ENCODE data around the gene RPL32. TPM values are rescaled to one million over a fixed set of nuclear protein-coding genes. Genes with fewer than 3 reads are reported as not detected.
A peak's percentile ranks its signal among the peaks of the same experiment; 100 is the strongest.

RPL32 gene
- total RNA-seq, 1 donor: 524 TPM

DNA sequence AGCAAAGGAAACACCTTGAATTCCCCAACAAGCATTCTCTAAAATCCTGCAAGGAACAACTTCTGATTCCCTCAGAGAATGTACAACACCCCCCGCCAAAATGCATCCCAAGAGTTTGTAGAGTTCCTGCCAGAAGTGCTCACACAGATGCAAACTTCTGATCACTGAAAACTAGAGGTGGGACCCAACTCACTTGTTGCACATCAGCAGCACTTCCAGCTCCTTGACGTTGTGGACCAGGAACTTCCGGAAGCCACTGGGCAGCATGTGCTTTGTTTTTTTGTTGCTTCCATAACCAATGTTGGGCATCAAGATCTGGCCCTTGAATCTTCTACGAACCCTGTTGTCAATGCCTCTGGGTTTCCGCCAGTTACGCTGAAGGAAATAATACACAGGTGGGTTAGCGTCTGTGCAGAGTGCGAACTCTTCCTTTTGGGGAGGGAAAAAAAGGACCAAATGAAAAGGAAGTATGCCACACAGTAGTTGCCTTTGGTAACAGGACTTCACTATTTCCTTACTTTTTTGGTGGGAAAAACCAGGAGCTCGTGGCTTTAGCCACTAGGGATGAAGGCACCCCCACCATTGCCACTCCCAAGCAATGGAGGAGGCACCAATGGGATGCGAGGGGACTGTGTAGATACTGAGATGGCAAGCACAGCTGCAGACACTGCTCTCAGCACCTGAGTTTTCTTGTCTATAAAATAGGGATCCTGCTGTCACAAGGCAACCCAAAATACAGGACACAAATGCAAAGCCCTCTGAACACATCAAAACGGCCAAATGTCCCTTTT lies 2.0 kb downstream of the RPL32 start:
- DNase-seq (ENCODE audit: insufficient read length, low spot score, missing footprints): no peak
- Histone ChIP-seq H4K20me1 (ENCODE audit: insufficient read depth, low read length) (peaks cover 65% of the 10 kb centered on the region), H3K4me3 (ENCODE audit: insufficient read depth, low read length) (peak overlapping the region; percentile 88), H3K4me1 (ENCODE audit: insufficient read depth, low read length) (peaks cover 33% of the 10 kb centered on the region), H2AFZ (ENCODE audit: low read length) (no peak overlapping the region), H3K4me2 (ENCODE audit: insufficient read depth, low read length) (peak overlapping the region; percentile 97), H3K79me2 (ENCODE audit: insufficient read depth, low read length) (peaks cover 55% of the 10 kb centered on the region), H3K9me3 (ENCODE audit: low read depth, low read length) (no peaks in the 10 kb centered on the region), H3K27me3 (ENCODE audit: insufficient read depth, low read length) (no peaks in the 10 kb centered on the region), H3K36me3 (ENCODE audit: insufficient read depth, low read length) (peaks cover 58% of the 10 kb centered on the region), H3K27ac (ENCODE audit: low read depth, low read length) (peak overlapping the region; percentile 99)
- TF ChIP-seq, protein P1, sequence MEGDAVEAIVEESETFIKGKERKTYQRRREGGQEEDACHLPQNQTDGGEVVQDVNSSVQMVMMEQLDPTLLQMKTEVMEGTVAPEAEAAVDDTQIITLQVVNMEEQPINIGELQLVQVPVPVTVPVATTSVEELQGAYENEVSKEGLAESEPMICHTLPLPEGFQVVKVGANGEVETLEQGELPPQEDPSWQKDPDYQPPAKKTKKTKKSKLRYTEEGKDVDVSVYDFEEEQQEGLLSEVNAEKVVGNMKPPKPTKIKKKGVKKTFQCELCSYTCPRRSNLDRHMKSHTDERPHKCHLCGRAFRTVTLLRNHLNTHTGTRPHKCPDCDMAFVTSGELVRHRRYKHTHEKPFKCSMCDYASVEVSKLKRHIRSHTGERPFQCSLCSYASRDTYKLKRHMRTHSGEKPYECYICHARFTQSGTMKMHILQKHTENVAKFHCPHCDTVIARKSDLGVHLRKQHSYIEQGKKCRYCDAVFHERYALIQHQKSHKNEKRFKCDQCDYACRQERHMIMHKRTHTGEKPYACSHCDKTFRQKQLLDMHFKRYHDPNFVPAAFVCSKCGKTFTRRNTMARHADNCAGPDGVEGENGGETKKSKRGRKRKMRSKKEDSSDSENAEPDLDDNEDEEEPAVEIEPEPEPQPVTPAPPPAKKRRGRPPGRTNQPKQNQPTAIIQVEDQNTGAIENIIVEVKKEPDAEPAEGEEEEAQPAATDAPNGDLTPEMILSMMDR (IDR thresholded peaks at IDR 0.05; ENCODE audit: extremely low read depth, low read depth, low read length): no peak

GRCh38 chr3:12838179-12838965 lies 3.0 kb downstream of the RPL32 start:
- Histone ChIP-seq H2AFZ (ENCODE audit: low read length) (no peak overlapping the region), H3K27ac (ENCODE audit: low read depth, low read length) (no peak overlapping the region), H3K4me3 (ENCODE audit: insufficient read depth, low read length) (peak overlapping the region; percentile 17), H3K4me2 (ENCODE audit: insufficient read depth, low read length) (peak overlapping the region; percentile 97), H3K4me1 (ENCODE audit: insufficient read depth, low read length) (peaks cover 36% of the 10 kb centered on the region), H3K27me3 (ENCODE audit: insufficient read depth, low read length) (no peaks in the 10 kb centered on the region), H4K20me1 (ENCODE audit: insufficient read depth, low read length) (peaks cover 75% of the 10 kb centered on the region), H3K9me3 (ENCODE audit: low read depth, low read length) (no peaks in the 10 kb centered on the region), H3K36me3 (ENCODE audit: insufficient read depth, low read length) (peaks cover 68% of the 10 kb centered on the region), H3K79me2 (ENCODE audit: insufficient read depth, low read length) (peaks cover 55% of the 10 kb centered on the region)
- DNase-seq (ENCODE audit: insufficient read length, low spot score, missing footprints): no peak
- TF ChIP-seq, protein P1 (IDR thresholded peaks at IDR 0.05; ENCODE audit: extremely low read depth, low read depth, low read length): no peak

GRCh38 chr3:12837295-12837986 lies 3.9 kb downstream of the RPL32 start:
- no peaks in the 10 kb centered on the region for H3K27me3 ChIP-seq (ENCODE audit: insufficient read depth, low read length)
- TF ChIP-seq, protein P1 (IDR thresholded peaks at IDR 0.05; ENCODE audit: extremely low read depth, low read depth, low read length): no peak
- H3K4me2 ChIP-seq (ENCODE audit: insufficient read depth, low read length): peak overlapping the region; percentile 97
- H4K20me1 ChIP-seq (ENCODE audit: insufficient read depth, low read length): peaks cover 81% of the 10 kb centered on the region
- no peaks in the 10 kb centered on the region for H3K9me3 ChIP-seq (ENCODE audit: low read depth, low read length)
- no peak overlapping the region for H2AFZ ChIP-seq (ENCODE audit: low read length)
- peak overlapping the region; percentile 25 for H3K27ac ChIP-seq (ENCODE audit: low read depth, low read length)
- DNase-seq (ENCODE audit: insufficient read length, low spot score, missing footprints): no peak
- H3K36me3 ChIP-seq (ENCODE audit: insufficient read depth, low read length): peaks cover 76% of the 10 kb centered on the region
- H3K4me3 ChIP-seq (ENCODE audit: insufficient read depth, low read length): peak overlapping the region; percentile 17
- peaks cover 36% of the 10 kb centered on the region for H3K4me1 ChIP-seq (ENCODE audit: insufficient read depth, low read length)
- peaks cover 55% of the 10 kb centered on the region for H3K79me2 ChIP-seq (ENCODE audit: insufficient read depth, low read length)

Measured in osteoblast (primary cell).